Midbrain (tissue), 1 donor: ENCODE results near the gene PRR23C.

Experiments used
- DNase-seq: peaks from one replicate; lab custom pipeline; 2025; lab: John Stamatoyannopoulos, UW

PRR23C gene

DNA sequence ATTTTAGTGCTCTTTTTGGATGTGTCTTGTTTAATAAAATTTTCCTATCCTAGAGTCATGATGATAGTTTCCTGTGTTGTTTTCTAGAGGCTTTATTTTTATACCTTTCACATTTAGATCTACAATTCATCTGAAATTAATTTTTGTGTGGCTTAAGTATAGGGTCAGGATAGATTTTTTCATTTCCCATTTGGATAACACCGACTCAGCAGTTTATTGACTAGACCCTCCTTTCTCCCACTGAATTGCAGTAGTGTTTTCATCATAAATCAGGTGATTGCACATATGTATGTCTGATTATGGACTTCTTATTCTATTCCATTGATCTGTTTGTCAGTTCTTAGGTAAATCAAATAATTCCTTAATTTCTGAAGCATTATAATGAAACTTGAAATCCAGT lies 49.0 kb downstream of the PRR23C start:
- no peak for DNase-seq
